ENCODE measurements around the gene PEX13.

The PEX13 gene

GRCh38 chr2:61065714-61066709 is 48.5 kb downstream of the PEX13 start, which contains the start of gene SANBR:
SANBR (plus strand) TSS chr2:61065871; CDS start chr2:61070351, 4,480 bp downstream.
- DNase-seq (ENCODE audit: low read depth in 4 of 4, low spot score in 1 of 4), result peak; percentile 57 to 79 (median 64)

- DNase-seq (ENCODE audit: low read depth in 4 of 4, low spot score in 1 of 4), result no peak
These were observed 56.6 kb downstream of the PEX13 start for GRCh38 chr2:61074100-61074499.

- DNase-seq (ENCODE audit: low read depth in 4 of 4, low spot score in 1 of 4), result no peak
These were observed 68.4 kb downstream of the PEX13 start for GRCh38 chr2:61085883-61086282.

- no peak for DNase-seq (ENCODE audit: low read depth in 4 of 4, low spot score in 1 of 4)
These were observed 72.3 kb downstream of the PEX13 start for GRCh38 chr2:61089797-61090196.

GRCh38 chr2:61090386-61090921 is 72.9 kb downstream of the PEX13 start:
- no peak for DNase-seq (ENCODE audit: low read depth in 4 of 4, low spot score in 1 of 4)

GRCh38 chr2:61091485-61091884 is 74.0 kb downstream of the PEX13 start:
- no peak for DNase-seq (ENCODE audit: low read depth in 4 of 4, low spot score in 1 of 4)

GRCh38 chr2:61096438-61096837 is 78.9 kb downstream of the PEX13 start:
- DNase-seq (ENCODE audit: low read depth in 4 of 4, low spot score in 1 of 4), result no peak

- no peak for DNase-seq (ENCODE audit: low read depth in 4 of 4, low spot score in 1 of 4)
These were observed 83.3 kb downstream of the PEX13 start for GRCh38 chr2:61100801-61101200.

Data from stimulated activated CD4-positive, alpha-beta T cell treated with anti-CD3 and anti-CD28 coated beads, Interleukin-1b, Interleukin-23, amount 100 ng/mL, for 24 hours (primary cell).